H9 (cell line): ENCODE data around the gene CDHR5. TPM values are rescaled to one million over a fixed set of nuclear protein-coding genes. Genes with fewer than 3 reads are reported as not detected.

Source experiments
- DNase-seq: peaks from one replicate; pipeline ENCODE4 v3.0.0-alpha.2; 2017
- H2AFZ ChIP-seq: one replicate; pipeline ENCODE4 v1.6.1; 2013; ENCODE audit warnings: mild to moderate bottlenecking, low read length, control low read depth, moderate library complexity
- H2AK5ac ChIP-seq: 2 replicates; pipeline ENCODE4 v1.6.1; 2013; ENCODE audit warnings: low read length, control low read depth, mixed read lengths; ENCODE audit not compliant: insufficient read length
- H2BK120ac ChIP-seq: one replicate; pipeline ENCODE4 v1.6.1; 2013; ENCODE audit warnings: low read depth, mild to moderate bottlenecking, low read length, control low read depth, inconsistent platforms; ENCODE audit not compliant: poor library complexity, severe bottlenecking
- H2BK12ac ChIP-seq: 2 replicates; pipeline ENCODE4 v1.6.1; 2013; ENCODE audit warnings: low read length, control low read depth, mixed read lengths, low read depth; ENCODE audit not compliant: insufficient read length
- H2BK15ac ChIP-seq: 2 replicates; pipeline ENCODE4 v1.6.1; 2013; ENCODE audit warnings: low read depth, low read length, control low read depth
- H2BK20ac ChIP-seq: one replicate; pipeline ENCODE4 v1.6.1; 2013; ENCODE audit warnings: low read depth, mild to moderate bottlenecking, low read length, control low read depth, inconsistent platforms; ENCODE audit not compliant: poor library complexity, severe bottlenecking
- H2BK5ac ChIP-seq: 2 replicates; pipeline ENCODE4 v1.6.1; 2013; ENCODE audit warnings: low read length, control low read depth, mixed read lengths; ENCODE audit not compliant: insufficient read length
- H3K14ac ChIP-seq: 2 replicates; pipeline ENCODE4 v1.6.1; 2013; ENCODE audit warnings: low read length, control low read depth; ENCODE audit not compliant: insufficient read depth
- H3K18ac ChIP-seq: 2 replicates; pipeline ENCODE4 v1.6.1; 2013; ENCODE audit warnings: low read depth, mild to moderate bottlenecking, mixed read lengths, low read length, control low read depth; ENCODE audit not compliant: insufficient read length
- H3K23ac ChIP-seq: 2 replicates; pipeline ENCODE4 v1.6.1; 2013; ENCODE audit warnings: low read length, control low read depth, mixed read lengths, low read depth; ENCODE audit not compliant: insufficient read length
- H3K23me2 ChIP-seq: 2 replicates; pipeline ENCODE4 v1.6.1; 2013; ENCODE audit warnings: low read depth, mild to moderate bottlenecking, mixed read lengths, low read length, control low read depth; ENCODE audit not compliant: insufficient read length, poor library complexity, severe bottlenecking
- H3K27ac ChIP-seq: 2 replicates; pipeline ENCODE4 v1.5.1; 2013; ENCODE audit warnings: low read length, control low read depth, mixed read lengths, low read depth; ENCODE audit not compliant: insufficient read length
- H3K27me3 ChIP-seq: 2 replicates; pipeline ENCODE4 v1.6.1; 2013; ENCODE audit warnings: low read length, control low read depth, inconsistent platforms; ENCODE audit not compliant: insufficient read depth
- H3K4ac ChIP-seq: 2 replicates; pipeline ENCODE4 v1.6.1; 2013; ENCODE audit warnings: low read depth, mild to moderate bottlenecking, control low read depth, inconsistent platforms, low read length, moderate library complexity
- H3K4me1 ChIP-seq: 2 replicates; pipeline ENCODE4 v1.6.1; 2013; ENCODE audit warnings: low read length, control low read depth, inconsistent platforms; ENCODE audit not compliant: insufficient read depth
- H3K4me2 ChIP-seq: 2 replicates; pipeline ENCODE4 v1.6.1; 2013; ENCODE audit warnings: low read length, control low read depth, mixed read lengths; ENCODE audit not compliant: insufficient read length, insufficient read depth
- H3K56ac ChIP-seq: 2 replicates; pipeline ENCODE4 v1.6.1; 2013; ENCODE audit warnings: low read depth, mild to moderate bottlenecking, mixed read lengths, low read length, control low read depth; ENCODE audit not compliant: insufficient read length
- H3K79me1 ChIP-seq: 2 replicates; pipeline ENCODE4 v1.6.1; 2013; ENCODE audit warnings: low read depth, mild to moderate bottlenecking, moderate library complexity, low read length, control low read depth, inconsistent platforms; ENCODE audit not compliant: insufficient read depth, poor library complexity, severe bottlenecking
- H3K79me2 ChIP-seq: 2 replicates; pipeline ENCODE4 v1.6.1; 2013; ENCODE audit warnings: low read length, control low read depth, inconsistent platforms; ENCODE audit not compliant: insufficient read depth
- H3K9ac ChIP-seq: 2 replicates; pipeline ENCODE4 v1.6.1; 2013; ENCODE audit warnings: low read length, control low read depth, mixed read lengths; ENCODE audit not compliant: insufficient read length; ENCODE audit errors: extremely low read depth
- H3K9me3 ChIP-seq: one replicate; pipeline ENCODE4 v1.6.1; 2013; ENCODE audit warnings: low read depth, low read length, inconsistent platforms; ENCODE audit not compliant: control insufficient read depth
- H3T11ph ChIP-seq: one replicate; pipeline ENCODE4 v1.6.1; 2013; ENCODE audit warnings: mild to moderate bottlenecking, low read length, control low read depth, inconsistent platforms
- H4K20me1 ChIP-seq: one replicate; pipeline ENCODE4 v1.6.1; 2013; ENCODE audit not compliant: control insufficient read depth, insufficient read length, insufficient read depth
- H4K5ac ChIP-seq: 2 replicates; pipeline ENCODE4 v1.6.1; 2013; ENCODE audit warnings: low read depth, mild to moderate bottlenecking, mixed read lengths, low read length, control low read depth; ENCODE audit not compliant: insufficient read length
- H4K8ac ChIP-seq: replicated peaks from 2 replicates; pipeline ENCODE4 v1.6.1; 2013; ENCODE audit warnings: low read length, control low read depth, mixed read lengths, low read depth; ENCODE audit not compliant: insufficient read length
- H4K91ac ChIP-seq: 2 replicates; pipeline ENCODE4 v1.6.1; 2013; ENCODE audit warnings: low read depth, mild to moderate bottlenecking, moderate library complexity, mixed read lengths, low read length, control low read depth; ENCODE audit not compliant: insufficient read length
- H3K27ac Mint-ChIP-seq, 3 experiments: 2 replicates in 2 of 3; 3 replicates in 1 of 3; pipeline ENCODE4 v1.8.0; 2020 to 2021; ENCODE audit warnings: mixed read lengths in 3 of 3, mild to moderate bottlenecking in 1 of 3, moderate library complexity in 1 of 3
- H3K27me3 Mint-ChIP-seq: 2 replicates; pipeline ENCODE4 v1.8.0; 2021; ENCODE audit warnings: low read depth, mild to moderate bottlenecking, moderate library complexity, mixed read lengths
- H3K36me3 Mint-ChIP-seq, 3 experiments: 2 replicates in 2 of 3; 3 replicates in 1 of 3; pipeline ENCODE4 v1.8.0; 2020 to 2021; ENCODE audit warnings: low read depth in 3 of 3, mixed read lengths in 3 of 3; ENCODE audit not compliant: insufficient read depth in 1 of 3
- H3K4me1 Mint-ChIP-seq, 2 experiments: 2 replicates each; pipeline ENCODE4 v1.8.0; 2020; ENCODE audit warnings: mixed read lengths in 2 of 2
- H3K4me3 Mint-ChIP-seq, 2 experiments: 2 replicates in 1 of 2; 3 replicates in 1 of 2; pipeline ENCODE4 v1.8.0; 2020 to 2021; ENCODE audit warnings: mild to moderate bottlenecking in 2 of 2, mixed read lengths in 2 of 2, moderate library complexity in 1 of 2
- H3K9me3 Mint-ChIP-seq, 2 experiments: 2 replicates in 1 of 2; 3 replicates in 1 of 2; pipeline ENCODE4 v1.8.0; 2020; ENCODE audit warnings: mild to moderate bottlenecking in 2 of 2, mixed read lengths in 2 of 2, moderate library complexity in 1 of 2
- CTCF ChIP-seq: fragments of 200-600 bp; sonication (generic); conservative IDR thresholded peaks from 3 replicates; pipeline ENCODE4 v1.8.0; 2021; ENCODE audit warnings: antibody characterized with exemption, mild to moderate bottlenecking
- WGBS: extraction: QIAGEN DNeasy Blood & Tissue Kit; methylation state at CpG from one replicate; pipeline ENCODE4 v1.1.7; 2013; ENCODE audit warnings: missing lambda C conversion rate, low lambda C conversion rate, mixed read lengths; ENCODE audit not compliant: insufficient read length; ENCODE audit errors: extremely low coverage; 5-methylcytosine and 5-hydroxymethylcytosine counted together
- total RNA-seq: library from RNA; stranded (reverse); gene quantifications from 2 replicates; pipeline ENCODE4 v1.2.1, GENCODE V29; 2021

The CDHR5 gene
- total RNA-seq, 1 experiment from 2014 or later, result not detected

- Histone ChIP-seq H3K79me1 (no peaks in the 10 kb centered on the region), H2BK120ac (no peak overlapping the region), H3K27ac (no peak overlapping the region), H2BK20ac (no peak overlapping the region), H4K8ac (no peak overlapping the region), H4K5ac (no peak overlapping the region), H2BK15ac (no peak overlapping the region), H3K56ac (no peak overlapping the region), H3K9me3 (no peaks in the 10 kb centered on the region), H3K4ac (no peak overlapping the region), H3K23me2 (no peaks in the 10 kb centered on the region), H2AFZ (no peak overlapping the region), H4K20me1 (no peaks in the 10 kb centered on the region), H3K4me2 (no peak overlapping the region), H2BK12ac (no peak overlapping the region), H3K14ac (no peak overlapping the region), H3K23ac (no peak overlapping the region), H3K18ac (no peak overlapping the region), H3K79me2 (no peaks in the 10 kb centered on the region), H2BK5ac (no peak overlapping the region), H3K27me3 (no peaks in the 10 kb centered on the region), H4K91ac (no peak overlapping the region), H3T11ph (no peak overlapping the region), H3K4me1 (no peaks in the 10 kb centered on the region), H2AK5ac (no peak overlapping the region), H3K9ac (no peak overlapping the region)
- Mint-ChIP-seq H3K9me3 (no peaks in the 10 kb centered on the region), H3K27me3 (no peaks in the 10 kb centered on the region), H3K4me3 (no peak overlapping the region), H3K36me3 (peaks cover 11 to 53% (median 33%) of the 10 kb centered on the region in 3 experiments; a peak in 6 of 7 replicates), H3K4me1 (0 out of 4 replicates have a peak, but pooled peaks cover 0 to 3% of the 10 kb centered on the region in 2 experiments), H3K27ac (no peak overlapping the region)
- WGBS, result no CpG with 5 or more reads among the region's 19 CpGs
- no peak for TF ChIP-seq CTCF
- no peak for DNase-seq
Observed at GRCh38 chr11:660681-661444, 36.1 kb upstream of the CDHR5 start.
